PFSK-1 (cell line): ENCODE measurements around the gene SEMA6C.

Source experiments
- FOXP2 ChIP-seq: optimal IDR thresholded peaks from 2 replicates; pipeline ENCODE3; 2011; ENCODE audit warnings: borderline replicate concordance, control low read depth, inconsistent platforms; ENCODE audit not compliant: insufficient read depth; ENCODE audit errors: extremely low read length, extremely low read depth
- POLR2AphosphoS5 ChIP-seq: IDR thresholded peaks from 2 replicates; pipeline ENCODE4 v1.6.1; 2012; ENCODE audit warnings: low read depth, mild to moderate bottlenecking, control low read depth, low read length, moderate library complexity
- SIN3A ChIP-seq: IDR thresholded peaks from 2 replicates; pipeline ENCODE4 v1.6.1; 2012; ENCODE audit warnings: mild to moderate bottlenecking, low read length, moderate library complexity, borderline replicate concordance; ENCODE audit not compliant: insufficient read depth
- TAF1 ChIP-seq: IDR thresholded peaks from 2 replicates; pipeline ENCODE4 v1.6.1; 2012; ENCODE audit warnings: low read length, control low read depth, borderline replicate concordance; ENCODE audit not compliant: insufficient read depth
- TF ChIP-seq, protein P1 (sequence below), 2 experiments: IDR thresholded peaks; 2 replicates each; pipeline versions ENCODE4 v1.6.1 to v1.8.0; 2011 to 2012; ENCODE audit warnings: low read depth in 2 of 2, low read length in 2 of 2, control low read depth in 1 of 2, inconsistent platforms in 1 of 2, mild to moderate bottlenecking in 1 of 2, moderate library complexity in 1 of 2; ENCODE audit not compliant: insufficient read depth in 1 of 2

The SEMA6C gene

DNA sequence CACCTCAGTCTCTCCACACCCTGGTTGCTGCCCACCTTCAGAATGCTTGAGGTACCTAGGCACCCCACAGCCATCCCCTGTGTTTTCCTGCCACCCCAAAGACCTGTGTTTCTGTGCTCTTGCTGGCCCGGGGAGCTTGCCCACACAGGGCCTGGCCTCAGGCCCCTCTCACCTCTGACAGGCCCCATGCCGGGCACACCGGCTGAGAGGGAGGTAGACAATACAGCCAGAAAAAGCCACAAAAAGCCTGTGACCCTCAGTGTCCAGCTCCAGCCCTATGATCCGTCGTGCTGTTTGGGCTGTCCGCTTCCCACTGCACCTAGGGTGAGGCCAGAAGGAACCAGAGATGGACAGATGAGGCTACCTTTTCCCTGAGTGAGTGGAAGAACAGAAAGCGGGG is 11.4 kb downstream of the SEMA6C start:
- TF ChIP-seq SIN3A = no peak
- TF ChIP-seq POLR2AphosphoS5 = no peak
- no peak for TF ChIP-seq TAF1
- no peak for TF ChIP-seq FOXP2
- TF ChIP-seq, protein P1, sequence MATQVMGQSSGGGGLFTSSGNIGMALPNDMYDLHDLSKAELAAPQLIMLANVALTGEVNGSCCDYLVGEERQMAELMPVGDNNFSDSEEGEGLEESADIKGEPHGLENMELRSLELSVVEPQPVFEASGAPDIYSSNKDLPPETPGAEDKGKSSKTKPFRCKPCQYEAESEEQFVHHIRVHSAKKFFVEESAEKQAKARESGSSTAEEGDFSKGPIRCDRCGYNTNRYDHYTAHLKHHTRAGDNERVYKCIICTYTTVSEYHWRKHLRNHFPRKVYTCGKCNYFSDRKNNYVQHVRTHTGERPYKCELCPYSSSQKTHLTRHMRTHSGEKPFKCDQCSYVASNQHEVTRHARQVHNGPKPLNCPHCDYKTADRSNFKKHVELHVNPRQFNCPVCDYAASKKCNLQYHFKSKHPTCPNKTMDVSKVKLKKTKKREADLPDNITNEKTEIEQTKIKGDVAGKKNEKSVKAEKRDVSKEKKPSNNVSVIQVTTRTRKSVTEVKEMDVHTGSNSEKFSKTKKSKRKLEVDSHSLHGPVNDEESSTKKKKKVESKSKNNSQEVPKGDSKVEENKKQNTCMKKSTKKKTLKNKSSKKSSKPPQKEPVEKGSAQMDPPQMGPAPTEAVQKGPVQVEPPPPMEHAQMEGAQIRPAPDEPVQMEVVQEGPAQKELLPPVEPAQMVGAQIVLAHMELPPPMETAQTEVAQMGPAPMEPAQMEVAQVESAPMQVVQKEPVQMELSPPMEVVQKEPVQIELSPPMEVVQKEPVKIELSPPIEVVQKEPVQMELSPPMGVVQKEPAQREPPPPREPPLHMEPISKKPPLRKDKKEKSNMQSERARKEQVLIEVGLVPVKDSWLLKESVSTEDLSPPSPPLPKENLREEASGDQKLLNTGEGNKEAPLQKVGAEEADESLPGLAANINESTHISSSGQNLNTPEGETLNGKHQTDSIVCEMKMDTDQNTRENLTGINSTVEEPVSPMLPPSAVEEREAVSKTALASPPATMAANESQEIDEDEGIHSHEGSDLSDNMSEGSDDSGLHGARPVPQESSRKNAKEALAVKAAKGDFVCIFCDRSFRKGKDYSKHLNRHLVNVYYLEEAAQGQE (IDR thresholded peaks at IDR 0.05; ENCODE audit: insufficient read depth in 1 of 2, low read depth in 2 of 2, low read length in 2 of 2) = no peak

DNA sequence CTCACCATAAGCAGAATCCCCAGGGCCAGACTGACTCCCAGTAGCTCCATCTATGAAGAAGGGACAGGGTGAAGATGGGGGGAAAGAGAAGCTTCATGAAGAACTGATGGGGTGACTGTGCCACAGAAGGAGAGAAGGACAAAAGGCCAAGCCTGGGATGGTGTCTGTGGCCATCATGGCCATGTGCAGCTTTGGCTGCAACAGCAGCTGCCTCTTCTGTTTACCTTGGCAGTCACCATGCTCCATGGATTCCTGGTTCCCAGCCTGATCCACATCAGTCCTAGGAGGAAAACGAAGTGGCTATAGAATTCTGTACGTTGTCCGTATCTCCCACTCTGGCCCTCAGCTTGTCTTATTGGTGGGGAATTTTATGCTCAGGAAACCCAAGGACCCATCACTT is 12.0 kb downstream of the SEMA6C start:
- TF ChIP-seq POLR2AphosphoS5 (no peak), TAF1 (no peak), FOXP2 (no peak), SIN3A (no peak)
- TF ChIP-seq, protein P1 (IDR thresholded peaks at IDR 0.05; ENCODE audit: insufficient read depth in 1 of 2, low read depth in 2 of 2, low read length in 2 of 2) = no peak

DNA sequence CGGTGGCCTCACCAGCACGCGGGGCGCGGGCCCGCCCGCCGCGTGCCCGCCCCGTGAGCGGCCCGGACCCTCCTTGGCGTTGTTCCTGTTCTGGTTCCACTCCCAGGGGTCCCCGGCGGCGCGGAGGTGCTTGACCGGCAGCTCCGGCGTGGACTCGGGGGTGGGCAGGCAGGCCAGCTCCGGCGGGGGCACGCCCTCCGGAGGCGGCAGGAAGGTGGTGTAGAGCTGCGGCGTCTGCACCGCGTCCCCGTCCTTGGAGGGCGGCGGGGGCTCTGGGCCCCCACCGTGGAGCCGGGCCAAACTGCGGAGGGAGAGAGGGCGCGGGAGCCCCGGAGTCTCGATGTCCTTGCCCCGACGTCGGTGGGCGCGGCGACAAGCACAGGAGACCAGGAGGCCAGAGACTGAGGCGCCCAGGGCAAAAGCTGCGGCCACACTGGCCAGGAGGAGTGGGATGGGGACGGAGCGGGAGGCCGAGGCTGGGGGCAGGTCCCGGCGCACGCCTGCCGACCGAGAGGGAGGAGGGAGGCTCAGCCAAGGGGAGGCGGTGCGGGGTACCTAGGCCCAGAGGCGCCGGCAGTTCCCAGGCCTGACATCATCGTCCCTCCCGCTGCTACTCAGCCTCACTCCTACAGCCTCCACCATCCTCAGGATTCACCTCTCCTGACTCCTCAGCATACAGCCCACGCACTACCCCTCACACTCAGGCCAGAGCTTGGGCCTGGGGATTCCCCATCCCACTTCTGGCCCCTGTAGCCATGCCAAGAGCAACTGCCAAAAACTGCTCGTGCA is 13.2 kb downstream of the SEMA6C start:
- TF ChIP-seq SIN3A (no peak), POLR2AphosphoS5 (no peak), FOXP2 (no peak), TAF1 (no peak)
- TF ChIP-seq, protein P1 (IDR thresholded peaks at IDR 0.05; ENCODE audit: insufficient read depth in 1 of 2, low read depth in 2 of 2, low read length in 2 of 2) = no peak

DNA sequence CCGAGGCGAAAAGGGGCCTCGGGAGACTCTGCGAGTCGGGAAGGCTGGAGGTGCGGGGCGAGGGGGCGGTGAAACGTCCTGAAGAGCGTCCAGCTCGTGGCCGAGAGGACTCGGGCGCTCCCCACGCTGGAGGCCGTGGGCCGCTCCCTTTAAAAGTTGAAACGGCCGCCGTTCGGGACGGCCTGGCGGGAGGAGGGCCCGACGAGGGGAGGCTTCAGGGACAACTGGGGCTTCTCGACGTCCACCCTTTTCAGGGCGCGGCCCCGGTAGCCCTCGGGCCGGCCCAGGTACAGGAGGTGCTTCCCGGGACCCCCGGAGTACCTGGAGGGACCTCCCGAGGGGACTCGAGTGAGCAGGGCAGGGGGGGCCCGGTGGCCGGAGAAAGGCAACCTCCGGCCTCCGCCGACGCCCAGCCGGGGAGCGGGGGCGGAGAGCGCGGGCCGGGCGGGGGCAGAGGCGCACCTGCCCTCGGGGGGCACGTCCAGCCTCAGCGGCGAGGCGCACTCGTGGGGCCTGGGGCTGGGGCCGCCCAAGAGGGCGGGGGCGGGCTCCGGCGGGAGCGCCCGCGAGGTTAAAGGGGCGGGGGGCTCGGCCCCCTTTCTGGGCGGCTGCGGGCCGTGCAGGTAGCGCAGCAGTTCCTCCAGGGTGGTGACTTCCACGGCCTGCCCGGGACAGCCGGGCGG is 14.0 kb downstream of the SEMA6C start:
- no peak for TF ChIP-seq FOXP2
- TF ChIP-seq, protein P1 (IDR thresholded peaks at IDR 0.05; ENCODE audit: insufficient read depth in 1 of 2, low read depth in 2 of 2, low read length in 2 of 2) = no peak
- TF ChIP-seq SIN3A = no peak
- TF ChIP-seq TAF1 = no peak
- TF ChIP-seq POLR2AphosphoS5 = no peak
